Transverse colon (tissue), 3 donors: Measurements from ENCODE around the gene EIF3J.

Experiments
- CTCF ChIP-seq, 5 experiments: fragments of 200-600 bp in 3 of 5; fragments of 450-650 bp in 2 of 5; sonication (generic) in 3 of 5; IDR thresholded peaks; 1 replicate in 2 of 5; 2 replicates in 3 of 5; pipeline ENCODE4 v1.5.1; 2016 to 2017; ENCODE audit warnings: antibody characterized with exemption in 5 of 5, inconsistent platforms in 3 of 5, mild to moderate bottlenecking in 2 of 5, moderate library complexity in 1 of 5
- EP300 ChIP-seq: sonication (generic); formaldehyde crosslinking; IDR thresholded peaks from one replicate; pipeline ENCODE4 v1.6.1; 2017; ENCODE audit warnings: antibody characterized with exemption, low read depth
- POLR2A ChIP-seq: fragments of 450-650 bp; IDR thresholded peaks from one replicate; pipeline ENCODE4 v1.6.1; 2016; ENCODE audit warnings: antibody characterized with exemption, mild to moderate bottlenecking, moderate library complexity

- TF ChIP-seq CTCF (IDR thresholded peaks at IDR 0.05) (no peak), POLR2A (no peak), EP300 (no peak)
Observed at GRCh38 chr15:44495562-44495961, 41.4 kb upstream of the EIF3J start.
